H1 (cell line): ENCODE measurements around the gene ELF4. TPM values are rescaled to one million over a fixed set of nuclear protein-coding genes. Genes with fewer than 3 reads are reported as not detected.

Source experiments
- CTCF ChIA-PET: fragments of 300-600 bp; sonication (Branson Sonifier 250); formaldehyde crosslinking; loops from one replicate; lab custom pipeline; 2021; ENCODE audit not compliant: partially characterized antibody; lab: Charles Lee
- POLR2A ChIA-PET: fragments of 300-600 bp; sonication (Branson Sonifier 250); formaldehyde crosslinking; loops from one replicate; lab custom pipeline; 2021; ENCODE audit warnings: inconsistent platforms; ENCODE audit not compliant: partially characterized antibody; lab: Charles Lee
- DNase-seq, 2 experiments: peaks; one replicate each; pipeline versions ENCODE4 v3.0.0 to v3.0.0-alpha.2; 2010 to 2022; ENCODE audit warnings: low spot score in 2 of 2, low read depth in 1 of 2, mixed read lengths in 1 of 2
- FAIRE-seq: peaks from 2 replicates; lab custom pipeline; 2011; peaks lifted over from hg19 to GRCh38; lab: Jason Lieb, UNC
- H2AFZ ChIP-seq: 2 replicates; pipeline ENCODE4 v1.8.1; 2012; ENCODE audit warnings: low read length, inconsistent platforms
- H2AK5ac ChIP-seq: 2 replicates; pipeline ENCODE4 v1.6.1; 2013; ENCODE audit warnings: low read depth, low read length
- H2BK120ac ChIP-seq: replicated peaks from 2 replicates; pipeline ENCODE3; 2013; ENCODE audit warnings: low read depth, low read length, inconsistent platforms
- H2BK12ac ChIP-seq: 2 replicates; pipeline ENCODE4 v1.6.1; 2013; ENCODE audit warnings: low read depth, low read length
- H2BK15ac ChIP-seq: 2 replicates; pipeline ENCODE4 v1.6.1; 2013; ENCODE audit warnings: low read length
- H2BK20ac ChIP-seq: 2 replicates; pipeline ENCODE4 v1.6.1; 2013; ENCODE audit warnings: low read length
- H2BK5ac ChIP-seq: 2 replicates; pipeline ENCODE4 v1.6.1; 2013; ENCODE audit warnings: low read depth, low read length
- H3K14ac ChIP-seq: 2 replicates; pipeline ENCODE4 v1.6.1; 2013; ENCODE audit warnings: inconsistent platforms; ENCODE audit not compliant: insufficient read length
- H3K18ac ChIP-seq: 2 replicates; pipeline ENCODE4 v1.6.1; 2013; ENCODE audit warnings: low read length; ENCODE audit errors: extremely low read depth
- H3K23ac ChIP-seq: 2 replicates; pipeline ENCODE4 v1.6.1; 2013; ENCODE audit warnings: inconsistent platforms; ENCODE audit not compliant: insufficient read length
- H3K23me2 ChIP-seq: 2 replicates; pipeline ENCODE4 v1.6.1; 2013; ENCODE audit warnings: low read depth, low read length
- H3K27ac ChIP-seq: 2 replicates; pipeline ENCODE4 v1.6.1; 2011; ENCODE audit warnings: low read depth, low read length, inconsistent platforms
- H3K27me3 ChIP-seq, 4 experiments: replicated peaks in 1 of 4; 1 replicate in 1 of 4; 2 replicates in 3 of 4; pipeline versions ENCODE4 v1.6.1 to v1.8.1; 2011 to 2013; ENCODE audit warnings: low read length in 3 of 4, mild to moderate bottlenecking in 3 of 4, inconsistent platforms in 2 of 4, mixed read lengths in 2 of 4, moderate library complexity in 1 of 4; ENCODE audit not compliant: control insufficient read depth in 3 of 4, insufficient read depth in 3 of 4; ENCODE audit errors: extremely low read depth in 1 of 4
- H3K36me3 ChIP-seq, 4 experiments: 2 replicates each; pipeline versions ENCODE4 v1.6.1 to v1.8.1; 2011 to 2013; ENCODE audit warnings: mild to moderate bottlenecking in 4 of 4, low read length in 3 of 4, moderate library complexity in 2 of 4, control low read depth in 1 of 4, inconsistent platforms in 1 of 4; ENCODE audit not compliant: insufficient read depth in 4 of 4, control insufficient read depth in 2 of 4
- H3K4ac ChIP-seq: replicated peaks from 2 replicates; pipeline ENCODE3; 2013; ENCODE audit warnings: low read length, low read depth, mixed read lengths, inconsistent platforms; ENCODE audit not compliant: insufficient read length
- H3K4me1 ChIP-seq, 4 experiments: replicated peaks in 1 of 4; 1 replicate in 1 of 4; 2 replicates in 3 of 4; pipeline versions ENCODE4 v1.6.1 to v1.8.1; 2011 to 2013; ENCODE audit warnings: low read length in 3 of 4, inconsistent platforms in 2 of 4, mixed read lengths in 1 of 4; ENCODE audit not compliant: insufficient read depth in 4 of 4, control insufficient read depth in 3 of 4
- H3K4me2 ChIP-seq, 2 experiments: 2 replicates each; pipeline versions ENCODE4 v1.6.1 to v1.8.1; 2011 to 2013; ENCODE audit warnings: low read depth in 2 of 2, low read length in 2 of 2, control low read depth in 1 of 2, inconsistent platforms in 1 of 2, mild to moderate bottlenecking in 1 of 2; ENCODE audit not compliant: insufficient read depth in 1 of 2
- H3K4me3 ChIP-seq, 4 experiments: fragments of 200-600, 300-600 bp in 1 of 4; sonication (generic), shearing (Covaris generic), sonication (Bioruptor Twin) in 1 of 4; 2 replicates each; pipeline versions ENCODE4 v1.5.1 to v1.8.1; 2011 to 2016; ENCODE audit warnings: low read length in 4 of 4, low read depth in 3 of 4, control low read depth in 2 of 4, inconsistent platforms in 2 of 4, mild to moderate bottlenecking in 2 of 4, mixed read lengths in 1 of 4, moderate library complexity in 1 of 4; ENCODE audit not compliant: insufficient read depth in 2 of 4; ENCODE audit errors: extremely low read depth in 1 of 4
- H3K56ac ChIP-seq: replicated peaks from 2 replicates; pipeline ENCODE3; 2013; ENCODE audit warnings: low read depth, mild to moderate bottlenecking, mixed read lengths, low read length, inconsistent platforms; ENCODE audit not compliant: insufficient read length
- H3K79me1 ChIP-seq: 2 replicates; pipeline ENCODE4 v1.6.1; 2013; ENCODE audit warnings: low read depth, low read length, control low read depth
- H3K79me2 ChIP-seq, 2 experiments: 2 replicates each; pipeline versions ENCODE4 v1.6.1 to v1.8.1; 2012 to 2013; ENCODE audit warnings: low read length in 2 of 2, mild to moderate bottlenecking in 2 of 2, inconsistent platforms in 1 of 2; ENCODE audit not compliant: insufficient read depth in 2 of 2, control insufficient read depth in 1 of 2
- H3K9ac ChIP-seq, 4 experiments: replicated peaks in 1 of 4; 1 replicate in 1 of 4; 2 replicates in 3 of 4; pipeline versions ENCODE4 v1.6.1 to v1.8.1; 2011 to 2013; ENCODE audit warnings: low read depth in 3 of 4, low read length in 3 of 4, control low read depth in 2 of 4, mild to moderate bottlenecking in 2 of 4, moderate library complexity in 2 of 4, inconsistent platforms in 1 of 4; ENCODE audit errors: extremely low read depth in 1 of 4
- H3K9me3 ChIP-seq, 2 experiments: 2 replicates each; pipeline versions ENCODE4 v1.6.1 to v1.8.1; 2012 to 2013; ENCODE audit warnings: mild to moderate bottlenecking in 2 of 2, moderate library complexity in 2 of 2, control low read depth in 1 of 2, inconsistent platforms in 1 of 2, low read depth in 1 of 2, low read length in 1 of 2, mixed read lengths in 1 of 2; ENCODE audit not compliant: insufficient read depth in 2 of 2
- H4K20me1 ChIP-seq, 2 experiments: replicated peaks in 1 of 2; 2 replicates each; pipeline versions ENCODE3 to v1.8.1; 2011 to 2013; ENCODE audit warnings: inconsistent platforms in 2 of 2, low read length in 2 of 2, mild to moderate bottlenecking in 1 of 2; ENCODE audit not compliant: insufficient read depth in 2 of 2, control insufficient read depth in 1 of 2
- H4K5ac ChIP-seq: 2 replicates; pipeline ENCODE4 v1.6.1; 2013; ENCODE audit warnings: low read length, low read depth, mixed read lengths, inconsistent platforms; ENCODE audit not compliant: insufficient read length
- H4K8ac ChIP-seq: 2 replicates; pipeline ENCODE4 v1.8.0; 2013; ENCODE audit warnings: mild to moderate bottlenecking, moderate library complexity, low read length, inconsistent platforms; ENCODE audit not compliant: insufficient read depth; ENCODE audit errors: extremely low read depth
- H4K91ac ChIP-seq: replicated peaks from 2 replicates; pipeline ENCODE3; 2013; ENCODE audit warnings: low read length, mixed read lengths, inconsistent platforms; ENCODE audit not compliant: insufficient read length
- EGR1 ChIP-seq: IDR thresholded peaks from 2 replicates; pipeline ENCODE4 v1.6.1; 2011; ENCODE audit warnings: low read depth, low read length, borderline replicate concordance
- RBBP5 ChIP-seq: IDR thresholded peaks from 2 replicates; pipeline ENCODE4 v1.7.1; 2012; ENCODE audit warnings: low read depth, mild to moderate bottlenecking, inconsistent platforms, low read length, moderate library complexity, borderline replicate concordance
- SP2 ChIP-seq: IDR thresholded peaks from 2 replicates; pipeline ENCODE4 v1.6.1; 2012; ENCODE audit warnings: mild to moderate bottlenecking, low read length, inconsistent platforms
- USF2 ChIP-seq: IDR thresholded peaks from 2 replicates; pipeline ENCODE4 v1.6.1; 2011; ENCODE audit warnings: low read length, improper control_type of control experiment
- WGBS, 2 experiments: shearing (Covaris generic) in 1 of 2; methylation state at CpG; one replicate each; pipeline versions ENCODE4 v1.1.6 to v1.1.7; 2013 to 2015; ENCODE audit warnings: low lambda C conversion rate in 2 of 2, mixed read lengths in 2 of 2, inconsistent platforms in 1 of 2, low coverage in 1 of 2, missing lambda C conversion rate in 1 of 2; ENCODE audit not compliant: insufficient replicate concordance in 2 of 2, insufficient coverage in 1 of 2, insufficient read length in 1 of 2; ENCODE audit errors: extremely low coverage in 1 of 2, missing lambda C conversion rate in 1 of 2; 5-methylcytosine and 5-hydroxymethylcytosine counted together
- polyA plus RNA-seq, 7 experiments: library from polyadenylated mRNA; depleted of rRNA in 3 of 7; stranded (reverse) in 5 of 7; unstranded in 2 of 7; fragments of >200 nt in 5 of 7; fragments of 200-250 nt in 2 of 7; gene quantifications; 1 replicate in 5 of 7; 2 replicates in 1 of 7; 4 replicates in 1 of 7; pipeline versions ENCODE4 v1.2.1 to v1.2.3, GENCODE V29; 2011 to 2013; ENCODE audit warnings: missing spikeins in 2 of 7, mixed read lengths in 2 of 7
- total RNA-seq: library from RNA; stranded (reverse); fragmentation: NEBNext Ultra II Directional; extraction: Animal tissue kit (Norgen Biotek cat#: 25700); gene quantifications from 2 replicates; pipeline ENCODE4 v1.2.1, GENCODE V29; 2021

The ELF4 gene
- total and polyA plus RNA-seq, 2 of the 8 experiments (the other 6 are each of a cell fraction or from before 2014, with no cell fraction given) = 1.8 to 2.0 TPM

GRCh38 chrX:130147631-130148030 is 37.3 kb upstream of the ELF4 start:
- H4K20me1 ChIP-seq = peaks cover 0 to 1% of the 10 kb centered on the region in 2 experiments
- DNase-seq = no peak
- 90% methylated on average over 4 of the region's 5 CpGs; no CpG with 5 or more reads in 1 of the 2 experiments for WGBS, 2 experiments

More at GRCh38 chrX:130147631-130148030, 37.3 kb upstream of the ELF4 start:
- FAIRE-seq = no peak
- no peak overlapping the region for H2BK20ac ChIP-seq
- H4K91ac ChIP-seq = no peak overlapping the region
- H2BK15ac ChIP-seq = no peak overlapping the region
- no peak overlapping the region for H2BK5ac ChIP-seq
- no peak overlapping the region for H3K4me3 ChIP-seq
- no peak overlapping the region for H2AK5ac ChIP-seq
- no peaks in the 10 kb centered on the region for H3K79me2 ChIP-seq
- H3K4me2 ChIP-seq = no peak overlapping the region
- no peaks in the 10 kb centered on the region for H3K27me3 ChIP-seq
- no peak overlapping the region for H3K56ac ChIP-seq
- H2BK12ac ChIP-seq = no peak overlapping the region
- no peak overlapping the region for H3K23ac ChIP-seq
- no peak overlapping the region for H2BK120ac ChIP-seq
- ChIA-PET CTCF (interaction anchor here (1.2 kb wide), 1 partner anchor 66 kb away, joined by 3 read pairs; no protein-coding TSS in a partner anchor), POLR2A (no interaction called here)
- no peak for TF ChIP-seq EGR1
- no peak for TF ChIP-seq USF2
- no peak for TF ChIP-seq RBBP5
- no peak for TF ChIP-seq SP2
- H4K5ac ChIP-seq = no peak overlapping the region
- no peak overlapping the region for H3K14ac ChIP-seq
- H3K4me1 ChIP-seq = no peaks in the 10 kb centered on the region
- H3K9ac ChIP-seq = no peak overlapping the region
- H3K36me3 ChIP-seq = peaks cover 0 to 22% (median 9%) of the 10 kb centered on the region in 4 experiments; a peak in 5 of 8 replicates
- H3K79me1 ChIP-seq = no peaks in the 10 kb centered on the region
- no peak overlapping the region for H4K8ac ChIP-seq
- H3K4ac ChIP-seq = no peak overlapping the region
- no peak overlapping the region for H3K27ac ChIP-seq
- no peak overlapping the region for H3K18ac ChIP-seq
- H3K9me3 ChIP-seq = no peaks in the 10 kb centered on the region
- H3K23me2 ChIP-seq = no peaks in the 10 kb centered on the region
- H2AFZ ChIP-seq = no peak overlapping the region
